HFFc6 (cell line): ENCODE data around the gene LRRTM4. TPM values are rescaled to one million over a fixed set of nuclear protein-coding genes. Genes with fewer than 3 reads are reported as not detected.
"Not testable (repeated sequence)": the region's sequence is repeated elsewhere in the genome, so short reads cannot be mapped to it uniquely, and the experiment has no call there.

Source experiments
- DNase-seq: peaks from one replicate; pipeline ENCODE4 v3.0.0-alpha.2; 2018
- H3K27ac Mint-ChIP-seq: 2 replicates; pipeline ENCODE4 v1.8.0; 2020; ENCODE audit warnings: mild to moderate bottlenecking, mixed read lengths
- H3K27me3 Mint-ChIP-seq: 2 replicates; pipeline ENCODE4 v1.8.0; 2021; ENCODE audit warnings: mild to moderate bottlenecking, moderate library complexity, mixed read lengths; ENCODE audit not compliant: insufficient read depth
- H3K36me3 Mint-ChIP-seq: 2 replicates; pipeline ENCODE4 v1.8.0; 2021; ENCODE audit warnings: low read depth, mixed read lengths
- H3K4me1 Mint-ChIP-seq: 2 replicates; pipeline ENCODE4 v1.8.0; 2020; ENCODE audit warnings: low read depth, mixed read lengths
- H3K4me3 Mint-ChIP-seq: 2 replicates; pipeline ENCODE4 v1.8.0; 2020; ENCODE audit warnings: mild to moderate bottlenecking, moderate library complexity, mixed read lengths
- H3K9me3 Mint-ChIP-seq: 2 replicates; pipeline ENCODE4 v1.8.0; 2020; ENCODE audit warnings: mild to moderate bottlenecking, mixed read lengths
- total RNA-seq, 6 experiments: library from RNA; stranded (reverse); fragmentation: NEBNext Ultra II Directional; extraction: Animal tissue kit (Norgen Biotek cat#: 25700); gene quantifications; 2 replicates in 1 of 6; 3 replicates in 5 of 6; pipeline ENCODE4 v1.2.3, GENCODE V29; 2021
- TF ChIP-seq, protein P1 (sequence below): fragments of 200-600 bp; sonication (generic); IDR thresholded peaks from 2 replicates; pipeline ENCODE4 v1.5.0; 2021; ENCODE audit warnings: antibody characterized with exemption, mild to moderate bottlenecking

The LRRTM4 gene
- total RNA-seq, 6 experiments from 2014 or later: not detected

DNA sequence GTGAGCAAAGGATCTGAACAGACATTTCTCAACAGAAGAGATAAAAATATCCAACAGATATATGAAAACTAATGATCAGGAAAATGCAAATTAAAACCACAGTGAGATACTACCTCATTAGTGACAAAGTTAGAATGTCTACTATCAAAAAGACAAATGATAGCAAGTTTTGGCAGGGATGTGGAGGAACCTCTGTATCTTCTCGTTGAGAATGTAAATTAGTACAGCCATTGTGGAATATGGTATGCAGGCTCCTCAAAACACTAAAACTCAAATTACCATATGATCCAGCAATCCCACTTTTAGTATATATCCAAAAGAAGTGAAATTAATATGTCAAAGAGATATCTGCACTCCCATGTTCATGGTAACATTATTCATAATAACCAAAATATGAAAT lies 427.1 kb downstream of the LRRTM4 start:
- H3K4me1 Mint-ChIP-seq: no peaks in the 10 kb centered on the region
- no peaks in the 10 kb centered on the region for H3K27me3 Mint-ChIP-seq
- H3K9me3 Mint-ChIP-seq: peaks cover 19% of the 10 kb centered on the region
- no peak overlapping the region for H3K27ac Mint-ChIP-seq
- DNase-seq: no peak
- H3K36me3 Mint-ChIP-seq: no peaks in the 10 kb centered on the region
- TF ChIP-seq, protein P1, sequence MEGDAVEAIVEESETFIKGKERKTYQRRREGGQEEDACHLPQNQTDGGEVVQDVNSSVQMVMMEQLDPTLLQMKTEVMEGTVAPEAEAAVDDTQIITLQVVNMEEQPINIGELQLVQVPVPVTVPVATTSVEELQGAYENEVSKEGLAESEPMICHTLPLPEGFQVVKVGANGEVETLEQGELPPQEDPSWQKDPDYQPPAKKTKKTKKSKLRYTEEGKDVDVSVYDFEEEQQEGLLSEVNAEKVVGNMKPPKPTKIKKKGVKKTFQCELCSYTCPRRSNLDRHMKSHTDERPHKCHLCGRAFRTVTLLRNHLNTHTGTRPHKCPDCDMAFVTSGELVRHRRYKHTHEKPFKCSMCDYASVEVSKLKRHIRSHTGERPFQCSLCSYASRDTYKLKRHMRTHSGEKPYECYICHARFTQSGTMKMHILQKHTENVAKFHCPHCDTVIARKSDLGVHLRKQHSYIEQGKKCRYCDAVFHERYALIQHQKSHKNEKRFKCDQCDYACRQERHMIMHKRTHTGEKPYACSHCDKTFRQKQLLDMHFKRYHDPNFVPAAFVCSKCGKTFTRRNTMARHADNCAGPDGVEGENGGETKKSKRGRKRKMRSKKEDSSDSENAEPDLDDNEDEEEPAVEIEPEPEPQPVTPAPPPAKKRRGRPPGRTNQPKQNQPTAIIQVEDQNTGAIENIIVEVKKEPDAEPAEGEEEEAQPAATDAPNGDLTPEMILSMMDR: no peak
- H3K4me3 Mint-ChIP-seq: no peak overlapping the region

DNA sequence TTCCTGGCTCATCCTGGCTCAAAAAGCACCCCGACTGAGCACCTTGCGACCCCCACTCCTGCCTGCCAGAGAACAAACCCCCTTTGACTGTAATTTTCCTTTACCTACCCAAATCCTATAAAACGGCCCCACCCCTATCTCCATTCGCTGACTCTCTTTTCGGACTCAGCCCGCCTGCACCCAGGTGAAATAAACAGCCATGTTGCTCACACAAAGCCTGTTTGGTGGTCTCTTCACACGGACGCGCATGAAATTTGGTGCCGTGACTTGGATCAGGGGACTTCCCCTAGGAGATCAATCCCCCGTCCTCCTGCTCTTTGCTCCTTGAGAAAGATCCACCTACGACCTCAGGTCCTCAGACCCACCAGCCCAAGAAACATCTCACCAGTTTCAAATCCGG lies 433.8 kb downstream of the LRRTM4 start:
- H3K9me3 Mint-ChIP-seq: peaks cover 16% of the 10 kb centered on the region
- H3K36me3 Mint-ChIP-seq, H3K4me1 Mint-ChIP-seq, H3K4me3 Mint-ChIP-seq, DNase-seq, H3K27me3 Mint-ChIP-seq, H3K27ac Mint-ChIP-seq: not testable (repeated sequence)

DNA sequence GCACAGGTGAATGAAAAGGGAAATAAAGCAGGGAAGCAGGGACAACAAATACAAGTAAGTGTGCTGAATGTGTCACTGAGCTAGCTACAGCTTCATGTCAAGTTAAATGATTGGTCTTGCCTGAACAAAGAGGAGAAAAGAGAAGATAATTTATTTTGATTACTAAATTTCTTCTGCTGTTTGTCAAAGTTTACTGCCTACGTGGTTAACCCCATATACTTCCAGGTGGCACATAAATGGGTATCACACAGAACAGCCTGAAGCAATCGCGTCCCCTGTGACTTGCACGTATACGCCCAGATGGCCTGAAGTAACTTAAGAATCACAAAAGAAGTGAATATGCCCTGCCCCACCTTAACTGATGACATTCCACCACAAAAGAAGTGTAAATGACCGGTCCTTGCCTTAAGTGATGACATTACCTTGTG lies 434.2 kb downstream of the LRRTM4 start:
- no peaks in the 10 kb centered on the region for H3K4me1 Mint-ChIP-seq
- peaks cover 12% of the 10 kb centered on the region for H3K9me3 Mint-ChIP-seq
- TF ChIP-seq, protein P1: no peak
- no peaks in the 10 kb centered on the region for H3K36me3 Mint-ChIP-seq
- DNase-seq: no peak
- no peak overlapping the region for H3K4me3 Mint-ChIP-seq
- no peak overlapping the region for H3K27ac Mint-ChIP-seq
- H3K27me3 Mint-ChIP-seq: peaks cover 4% of the 10 kb centered on the region; the same call in 1 of the 2 replicates

DNA sequence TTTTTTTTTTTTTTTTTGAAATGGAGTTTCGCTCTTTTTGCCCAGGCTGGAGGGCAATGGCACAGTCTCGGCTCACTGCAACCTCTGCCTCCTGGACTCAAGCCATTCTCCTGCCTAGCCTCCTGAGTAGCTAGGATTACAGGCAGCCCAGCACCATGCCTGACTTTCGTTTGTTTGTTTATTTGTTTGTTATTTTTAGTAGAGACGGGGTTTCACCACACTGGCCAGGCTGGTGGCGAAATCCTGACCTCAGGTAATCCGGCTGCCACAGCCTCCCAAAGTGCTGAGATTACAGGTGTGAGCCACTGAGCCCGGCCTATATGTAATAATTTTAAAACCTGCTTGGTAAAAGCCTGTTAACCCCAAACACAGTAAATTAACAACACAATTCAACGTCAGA lies 435.7 kb downstream of the LRRTM4 start:
- Mint-ChIP-seq H3K27me3 (peaks cover 4% of the 10 kb centered on the region; the same call in 1 of the 2 replicates), H3K27ac (no peak overlapping the region), H3K9me3 (peaks cover 12% of the 10 kb centered on the region), H3K4me1 (no peaks in the 10 kb centered on the region), H3K36me3 (no peaks in the 10 kb centered on the region), H3K4me3 (no peak overlapping the region)
- TF ChIP-seq, protein P1: no peak
- no peak for DNase-seq

DNA sequence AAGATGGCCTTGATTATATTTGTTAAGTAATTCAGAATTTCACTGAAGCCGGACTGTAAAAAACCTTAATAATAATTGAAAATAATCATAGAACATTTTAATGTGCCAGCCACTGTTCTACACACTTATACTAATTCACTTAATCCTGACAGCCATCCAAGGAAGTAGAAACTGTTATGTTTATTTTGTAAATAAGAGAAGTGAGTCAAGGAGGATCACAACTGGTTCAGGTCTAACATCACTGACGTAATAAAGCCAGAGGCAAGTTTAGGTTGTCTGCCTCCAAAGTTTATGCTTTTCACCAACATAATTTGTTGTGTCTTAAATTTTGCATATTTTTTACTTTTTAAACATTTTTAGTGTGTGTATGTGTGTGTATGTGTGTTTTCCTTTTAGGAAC lies 436.1 kb downstream of the LRRTM4 start:
- TF ChIP-seq, protein P1: no peak
- no peaks in the 10 kb centered on the region for H3K4me1 Mint-ChIP-seq
- peaks cover 4% of the 10 kb centered on the region; the same call in 1 of the 2 replicates for H3K27me3 Mint-ChIP-seq
- peaks cover 13% of the 10 kb centered on the region for H3K9me3 Mint-ChIP-seq
- H3K4me3 Mint-ChIP-seq: no peak overlapping the region
- no peak overlapping the region for H3K27ac Mint-ChIP-seq
- no peak for DNase-seq
- no peaks in the 10 kb centered on the region for H3K36me3 Mint-ChIP-seq

DNA sequence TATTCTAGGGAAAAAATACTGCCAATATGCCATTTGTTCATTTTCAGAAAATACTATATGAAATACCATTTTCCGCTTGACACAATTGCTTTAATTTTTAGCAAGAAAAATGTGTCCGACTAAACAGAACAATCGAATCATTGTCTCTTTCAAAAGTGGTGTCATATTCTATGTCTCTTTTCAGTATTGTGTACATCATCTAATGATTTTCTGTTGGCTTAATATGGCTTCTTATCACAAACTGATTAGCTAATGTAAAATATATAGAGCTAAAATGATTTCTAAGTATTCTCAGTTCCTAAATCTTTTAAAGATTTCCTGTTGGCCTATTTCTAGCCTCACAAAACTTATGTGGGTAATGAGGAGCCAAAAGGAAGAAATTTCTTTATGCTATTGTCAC lies 436.6 kb downstream of the LRRTM4 start:
- no peaks in the 10 kb centered on the region for H3K4me1 Mint-ChIP-seq
- H3K36me3 Mint-ChIP-seq: no peaks in the 10 kb centered on the region
- H3K27me3 Mint-ChIP-seq: peaks cover 4% of the 10 kb centered on the region; the same call in 1 of the 2 replicates
- TF ChIP-seq, protein P1: no peak
- peaks cover 18% of the 10 kb centered on the region for H3K9me3 Mint-ChIP-seq
- H3K4me3 Mint-ChIP-seq: no peak overlapping the region
- no peak for DNase-seq
- H3K27ac Mint-ChIP-seq: no peak overlapping the region
